HG02588 (cell line): ENCODE data around the gene POU2F1.

ENCODE experiments used
- ATAC-seq: cut with Tn5 transposase; IDR thresholded peaks from one replicate; pipeline ENCODE4 v1.9.1; 2021; ENCODE audit warnings: mild to moderate bottlenecking, moderate library complexity; ENCODE audit not compliant: unreplicated experiment

Gene POU2F1

GRCh38 chr1:167266965-167267364, 46.3 kb downstream of the POU2F1 start:
- ATAC-seq, result no peak

DNA sequence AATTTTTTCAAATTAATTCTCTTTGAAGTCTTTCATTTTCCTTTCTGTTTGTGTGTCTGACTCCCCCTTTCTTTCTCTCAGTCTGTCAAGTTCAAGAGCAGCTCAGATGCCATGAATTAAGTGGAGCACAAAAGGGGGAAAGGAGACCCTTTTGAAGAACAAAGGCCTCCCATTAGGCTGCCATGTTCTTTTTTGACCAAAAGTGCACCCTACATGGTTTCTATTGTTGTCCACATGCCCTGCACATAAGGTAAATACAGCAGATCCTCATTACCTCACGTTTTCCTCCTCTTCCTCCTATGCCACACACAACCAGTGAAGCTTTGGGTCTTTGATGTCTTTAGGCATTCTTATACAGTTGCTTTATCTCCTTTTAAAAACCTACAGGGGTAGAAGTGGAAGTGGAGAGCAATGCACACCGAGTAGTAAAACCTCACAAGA, 47.7 kb downstream of the POU2F1 start:
- ATAC-seq, result no peak

DNA sequence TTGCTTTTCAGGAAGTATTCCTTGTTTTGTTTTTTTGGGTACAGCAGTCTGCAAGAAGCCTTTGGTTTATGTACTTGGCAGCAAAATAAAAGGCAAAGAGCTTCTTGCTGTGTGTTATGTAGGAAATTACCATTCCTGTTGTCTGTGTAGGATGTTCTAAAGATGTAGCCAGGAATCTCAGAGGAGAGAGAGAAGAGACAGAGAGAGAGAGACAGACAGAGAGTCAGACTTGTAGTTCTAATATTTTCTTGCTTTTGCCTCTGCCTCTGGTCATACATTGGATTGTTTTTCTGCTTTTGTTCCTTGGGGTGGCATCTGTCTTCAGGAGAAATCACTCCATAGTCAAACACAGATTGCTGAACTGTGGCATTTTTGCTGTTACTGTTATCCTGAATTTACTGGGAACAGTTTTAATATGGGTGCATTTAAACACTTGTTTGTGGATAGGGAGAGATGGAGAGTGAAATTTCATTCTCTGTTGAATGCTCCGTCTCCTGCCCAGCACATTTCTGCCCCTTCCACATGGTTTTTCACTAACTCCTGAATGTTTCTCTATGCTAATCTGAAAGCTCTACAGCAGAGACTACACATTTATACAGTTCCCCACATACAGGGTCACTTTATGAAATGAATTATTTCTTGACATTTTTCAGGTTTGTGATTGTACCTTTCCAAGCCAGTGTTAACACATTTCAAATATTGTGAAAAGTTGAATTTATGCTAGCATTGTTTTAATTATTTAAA, 49.8 kb downstream of the POU2F1 start:
- ATAC-seq, result no peak

DNA sequence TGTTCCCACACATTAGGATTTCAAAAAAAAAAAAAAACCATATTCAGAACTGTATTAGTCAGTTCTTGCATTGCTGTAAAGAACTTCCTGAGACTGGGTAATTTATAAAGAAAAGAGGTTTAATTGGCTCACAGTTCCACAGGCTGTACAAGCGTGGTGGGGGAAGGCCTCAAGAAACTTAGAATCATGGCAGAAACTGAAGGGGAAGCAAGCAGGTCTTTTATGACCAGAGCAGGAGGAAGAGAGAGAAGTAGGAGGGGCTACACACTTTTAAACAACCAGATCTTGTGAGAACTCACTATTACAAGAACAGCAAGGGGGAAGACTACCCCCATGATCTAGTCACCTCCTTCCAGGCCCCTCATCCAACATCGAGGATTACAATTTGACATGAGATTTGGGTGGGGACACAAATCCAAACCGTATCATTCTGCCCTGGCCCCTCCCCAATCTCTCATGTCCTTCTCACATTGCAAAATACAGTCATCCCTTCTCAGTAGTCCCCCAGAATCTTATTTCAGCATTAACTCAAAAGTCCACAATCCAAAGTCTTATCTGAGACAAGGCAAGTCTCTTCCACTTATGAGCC, 51.8 kb downstream of the POU2F1 start:
- no peak for ATAC-seq

GRCh38 chr1:167273027-167273800, 52.5 kb downstream of the POU2F1 start:
- no peak for ATAC-seq

GRCh38 chr1:167274061-167274460, 53.4 kb downstream of the POU2F1 start:
- no peak for ATAC-seq

GRCh38 chr1:167276969-167277368, 56.3 kb downstream of the POU2F1 start:
- ATAC-seq, result peak; percentile 86

- no peak for ATAC-seq
Observed at GRCh38 chr1:167278497-167278896, 57.8 kb downstream of the POU2F1 start.

GRCh38 chr1:167280912-167281311, 60.2 kb downstream of the POU2F1 start:
- no peak for ATAC-seq

DNA sequence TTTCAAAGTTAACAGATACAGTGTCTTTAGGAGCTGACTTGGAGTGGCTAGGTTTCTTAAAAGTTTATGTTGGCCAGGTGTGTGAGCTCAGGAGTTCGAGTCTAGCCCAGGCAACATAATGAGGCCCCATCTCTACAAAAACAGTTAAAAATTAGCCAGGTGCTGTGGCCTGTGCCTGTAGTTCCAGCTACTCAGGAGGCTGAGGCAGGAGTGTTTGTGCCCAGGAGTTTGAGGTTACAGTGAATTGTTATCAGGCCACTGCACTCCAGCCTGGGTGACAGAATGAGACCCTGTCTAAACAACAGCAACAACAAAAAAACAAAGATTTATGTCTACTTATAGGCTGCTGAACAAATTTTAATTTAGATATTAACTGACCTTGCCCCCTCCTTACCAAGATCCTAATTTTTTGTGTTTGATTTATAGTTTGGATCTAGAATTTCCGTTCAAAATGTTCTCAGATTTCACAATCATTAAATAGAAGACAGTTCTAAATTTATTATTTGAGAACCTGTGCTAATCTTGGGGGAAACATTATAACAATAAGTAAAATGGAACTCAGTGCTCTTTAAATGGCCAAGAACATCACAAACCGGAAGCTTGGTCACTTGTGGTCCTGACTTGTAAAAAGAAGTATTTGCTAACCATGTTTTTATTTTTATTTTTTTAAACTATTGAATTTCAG, 67.8 kb downstream of the POU2F1 start:
- no peak for ATAC-seq

DNA sequence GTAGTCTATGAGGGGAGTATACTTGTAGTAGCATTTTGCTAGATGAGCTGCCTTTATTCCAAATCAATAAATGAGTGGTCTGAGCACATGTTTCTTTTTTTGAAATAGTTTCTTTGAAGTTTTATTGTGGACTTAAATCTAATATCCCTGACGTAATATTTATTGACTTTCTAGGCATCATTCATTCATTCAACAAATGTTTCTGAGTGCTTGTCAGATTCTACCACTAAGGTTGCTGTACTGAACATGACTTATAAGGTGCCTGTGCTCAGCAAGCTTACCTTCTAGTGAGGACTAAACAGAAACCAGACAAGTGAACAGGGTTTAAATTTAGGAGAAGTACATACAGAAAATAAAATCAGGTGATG, 68.4 kb downstream of the POU2F1 start:
- ATAC-seq, result no peak

DNA sequence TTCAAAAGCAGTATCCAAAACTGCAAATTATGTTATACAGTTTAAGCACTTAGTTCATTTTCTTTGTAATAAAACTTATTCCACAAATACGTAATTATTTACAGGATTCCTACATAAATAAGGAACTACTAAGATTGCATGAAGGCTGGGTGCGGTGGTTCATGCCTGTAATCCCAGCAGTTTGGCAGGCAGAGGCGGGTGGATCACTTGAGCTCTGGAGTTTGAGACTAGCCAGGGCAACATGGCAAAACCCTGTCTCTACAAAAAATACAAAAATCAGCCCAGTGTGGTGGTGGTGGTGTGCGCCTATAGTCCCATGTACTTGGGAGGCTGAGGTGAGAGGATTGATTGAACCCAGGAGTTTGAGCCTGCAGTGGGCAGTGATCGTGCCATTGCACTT, 69.3 kb downstream of the POU2F1 start:
- no peak for ATAC-seq

- ATAC-seq, result no peak
Observed at GRCh38 chr1:167291539-167292185, 71.0 kb downstream of the POU2F1 start.

DNA sequence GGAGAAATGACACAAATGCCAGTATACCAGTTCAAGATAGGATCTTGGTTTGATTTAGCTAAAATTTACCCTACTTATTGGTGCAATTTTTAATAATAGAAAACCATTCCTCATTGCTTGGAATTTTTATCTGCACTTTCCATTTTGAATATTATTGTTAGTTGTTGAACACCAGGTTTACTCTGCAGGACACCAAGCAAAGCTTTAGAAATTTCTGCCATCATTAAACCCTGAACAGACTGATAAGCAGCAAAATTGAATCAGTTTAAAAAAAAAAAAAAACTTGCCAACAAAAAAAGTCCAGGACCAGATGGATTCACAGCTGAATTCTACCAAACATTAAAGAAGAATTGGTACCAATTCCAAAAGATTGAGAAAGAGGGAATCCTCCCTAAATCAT, 71.5 kb downstream of the POU2F1 start:
- ATAC-seq, result no peak

- ATAC-seq, result no peak
Observed at GRCh38 chr1:167293057-167293456, 72.4 kb downstream of the POU2F1 start.

DNA sequence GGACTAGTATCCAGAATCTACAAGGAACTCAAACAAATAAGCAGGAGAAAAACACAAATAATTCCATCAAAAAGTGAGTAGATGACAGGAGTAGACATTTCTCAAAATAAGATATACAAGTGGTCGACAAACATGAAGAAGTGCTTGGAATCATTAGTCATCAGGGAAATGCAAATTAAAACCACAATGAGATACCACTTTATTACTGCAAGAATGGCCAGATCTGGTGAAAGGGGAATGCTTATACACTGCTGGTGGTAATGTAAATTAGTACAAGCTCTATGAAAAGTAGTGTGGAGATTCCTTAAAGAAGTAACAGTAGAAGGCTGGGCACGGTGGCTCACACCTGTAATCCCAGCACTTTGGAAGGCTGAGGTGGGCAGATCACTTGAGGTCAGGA, 73.8 kb downstream of the POU2F1 start:
- no peak for ATAC-seq

GRCh38 chr1:167297222-167298214, 76.8 kb downstream of the POU2F1 start:
- no peak for ATAC-seq

DNA sequence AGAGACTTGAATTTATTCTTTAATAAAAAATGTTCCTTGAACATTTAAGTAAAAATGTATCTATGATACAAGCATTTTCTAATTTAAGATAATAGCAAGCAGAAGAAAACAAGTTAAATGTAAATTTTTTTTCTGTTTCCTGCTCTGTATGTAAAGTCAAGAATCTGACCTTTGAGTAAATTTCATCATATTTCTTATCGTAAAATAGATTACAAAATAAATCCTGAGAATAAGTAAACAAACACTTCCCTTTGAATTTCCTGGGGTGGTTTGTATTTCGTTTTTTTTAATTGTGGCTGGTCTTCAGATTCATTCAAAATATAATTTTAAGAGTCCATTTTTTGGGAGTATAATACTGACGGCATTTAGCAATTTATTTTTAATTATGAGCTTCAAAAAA, 77.6 kb downstream of the POU2F1 start:
- ATAC-seq, result no peak

DNA sequence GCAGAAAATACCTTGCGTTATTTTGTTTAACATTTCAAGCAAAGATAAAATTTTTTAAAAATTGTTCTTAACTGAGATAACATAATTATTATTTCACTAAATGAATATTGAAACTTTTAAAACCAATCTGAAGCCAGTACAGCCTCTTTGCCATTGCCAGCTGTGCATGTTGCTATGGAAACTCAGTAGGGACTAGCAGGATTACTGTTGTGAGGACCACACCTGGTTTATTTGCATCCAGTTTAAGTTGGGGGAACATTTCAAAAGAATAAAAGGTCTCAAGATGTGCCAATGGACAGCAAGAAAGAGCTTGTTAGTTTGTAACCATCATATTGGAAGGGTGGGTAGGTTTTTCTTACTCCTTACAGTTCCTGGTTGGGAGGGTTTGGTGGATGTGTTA, 80.7 kb downstream of the POU2F1 start:
- no peak for ATAC-seq

DNA sequence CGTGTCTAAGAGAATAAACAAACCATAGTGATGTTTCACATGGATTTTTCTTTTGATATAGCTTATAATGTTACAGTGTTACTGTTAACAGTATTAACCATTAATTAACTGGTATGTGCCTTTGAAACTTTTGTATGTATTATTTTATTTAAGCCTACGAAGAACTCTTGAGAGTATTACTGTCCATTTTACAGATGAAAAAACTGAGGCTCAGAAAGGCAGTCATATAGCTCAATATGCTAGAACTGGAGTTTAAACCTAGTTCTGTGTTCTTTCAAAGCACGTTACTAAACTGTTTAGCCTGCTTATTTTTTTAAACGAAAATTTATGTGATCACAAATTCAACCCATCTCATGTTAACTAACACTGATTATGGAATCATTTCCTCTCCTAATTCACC, 83.5 kb downstream of the POU2F1 start:
- no peak for ATAC-seq
